ENCODE measurements around the gene PLOD1. TPM values are rescaled to one million over a fixed set of nuclear protein-coding genes. Genes with fewer than 3 reads are reported as not detected.

Gene PLOD1
- total RNA-seq, 1 experiment from 2014 or later, result 156 TPM

GRCh38 chr1:11991969-11992676 is 57.6 kb downstream of the PLOD1 start:
- ChIA-PET POLR2A (interaction anchor here (0.5 to 1.1 kb wide), 2 partner anchors 10 to 31 kb away, joined by 5 to 6 read pairs; no protein-coding TSS in a partner anchor), CTCF (no interaction called here)
- intact Hi-C loops (cut with micrococcal nuclease; ENCODE audit: unreplicated experiment), result no loop called here
- in situ Hi-C loops (cut with HindIII; ENCODE audit: low pct_unique_long_range_greater_than_20kb, low sequenced_read_pairs), result no loop called here
- TF ChIP-seq REST (IDR thresholded peaks at IDR 0.05; ENCODE audit: insufficient read depth in 1 of 2, low read depth in 2 of 2, low read length in 1 of 2) (no peak), SIN3A (IDR thresholded peaks at IDR 0.05; ENCODE audit: borderline replicate concordance, insufficient read depth, low read depth, low read length) (no peak), TCF7L2 (IDR thresholded peaks at IDR 0.05; ENCODE audit: low read depth, low read length) (no peak), CTCF (IDR thresholded peaks at IDR 0.05) (no peak), POLR2AphosphoS5 (IDR thresholded peaks at IDR 0.05; ENCODE audit: low read depth, low read length) (no peak)
- Histone ChIP-seq H3K27ac (ENCODE audit: low read length) (no peak overlapping the region), H3K4me3 (ENCODE audit: low read depth in 2 of 2, low read length in 2 of 2) (no peak overlapping the region), H3K36me3 (ENCODE audit: control insufficient read depth, insufficient read depth, low read length) (peaks cover 7% of the 10 kb centered on the region), H3K9me3 (ENCODE audit: control insufficient read depth, insufficient read depth, low read depth, low read length) (no peaks in the 10 kb centered on the region), H3K4me1 (ENCODE audit: control insufficient read depth, insufficient read depth, low read length) (0 out of 2 replicates have a peak, but pooled peaks cover 2% of the 10 kb centered on the region), H3K27me3 (ENCODE audit: control insufficient read depth, insufficient read depth, low read length) (no peaks in the 10 kb centered on the region)
- DNase-seq (ENCODE audit: low read depth, low spot score) (no peak), ATAC-seq (no peak)
- BruUV-seq (replicated peaks), result TSS peak; percentile 41

GRCh38 chr1:11997081-11997850 is 62.7 kb downstream of the PLOD1 start:
- CTCF ChIA-PET, result interaction anchor here (0.6 kb wide), 1 partner anchor 24 kb away, joined by 4 read pairs; no protein-coding TSS in a partner anchor
- no peak overlapping the region for H3K27ac ChIP-seq (ENCODE audit: low read length)
- no TSS peak for BruUV-seq (replicated peaks)
- DNase-seq (ENCODE audit: low read depth, low spot score), result no peak
- no peaks in the 10 kb centered on the region for H3K27me3 ChIP-seq (ENCODE audit: control insufficient read depth, insufficient read depth, low read length)
- no peaks in the 10 kb centered on the region for H3K9me3 ChIP-seq (ENCODE audit: control insufficient read depth, insufficient read depth, low read depth, low read length)
- intact Hi-C loops (cut with micrococcal nuclease; ENCODE audit: unreplicated experiment), result no loop called here
- H3K36me3 ChIP-seq (ENCODE audit: control insufficient read depth, insufficient read depth, low read length), result peaks cover 14% of the 10 kb centered on the region
- 0 out of 2 replicates have a peak, but pooled peaks cover 3% of the 10 kb centered on the region for H3K4me1 ChIP-seq (ENCODE audit: control insufficient read depth, insufficient read depth, low read length)
- TF ChIP-seq REST (IDR thresholded peaks at IDR 0.05; ENCODE audit: insufficient read depth in 1 of 2, low read depth in 2 of 2, low read length in 1 of 2) (no peak), POLR2AphosphoS5 (IDR thresholded peaks at IDR 0.05; ENCODE audit: low read depth, low read length) (no peak), CTCF (IDR thresholded peaks at IDR 0.05) (no peak), TCF7L2 (IDR thresholded peaks at IDR 0.05; ENCODE audit: low read depth, low read length) (no peak), SIN3A (IDR thresholded peaks at IDR 0.05; ENCODE audit: borderline replicate concordance, insufficient read depth, low read depth, low read length) (no peak)
- in situ Hi-C loops (cut with HindIII; ENCODE audit: low pct_unique_long_range_greater_than_20kb, low sequenced_read_pairs), result no loop called here
- POLR2A ChIA-PET, result interaction anchor here (0.5 kb wide), 1 partner anchor 88 kb away, joined by 15 read pairs; no protein-coding TSS in a partner anchor
- no peak for ATAC-seq
- no peak overlapping the region for H3K4me3 ChIP-seq (ENCODE audit: low read depth in 2 of 2, low read length in 2 of 2)

Data from Panc1 (cell line).